ENCODE results near the gene ZDHHC11B.
"Not testable (repeated sequence)": the region's sequence is repeated elsewhere in the genome, so short reads cannot be mapped to it uniquely, and the experiment has no call there.

The ZDHHC11B gene

DNA sequence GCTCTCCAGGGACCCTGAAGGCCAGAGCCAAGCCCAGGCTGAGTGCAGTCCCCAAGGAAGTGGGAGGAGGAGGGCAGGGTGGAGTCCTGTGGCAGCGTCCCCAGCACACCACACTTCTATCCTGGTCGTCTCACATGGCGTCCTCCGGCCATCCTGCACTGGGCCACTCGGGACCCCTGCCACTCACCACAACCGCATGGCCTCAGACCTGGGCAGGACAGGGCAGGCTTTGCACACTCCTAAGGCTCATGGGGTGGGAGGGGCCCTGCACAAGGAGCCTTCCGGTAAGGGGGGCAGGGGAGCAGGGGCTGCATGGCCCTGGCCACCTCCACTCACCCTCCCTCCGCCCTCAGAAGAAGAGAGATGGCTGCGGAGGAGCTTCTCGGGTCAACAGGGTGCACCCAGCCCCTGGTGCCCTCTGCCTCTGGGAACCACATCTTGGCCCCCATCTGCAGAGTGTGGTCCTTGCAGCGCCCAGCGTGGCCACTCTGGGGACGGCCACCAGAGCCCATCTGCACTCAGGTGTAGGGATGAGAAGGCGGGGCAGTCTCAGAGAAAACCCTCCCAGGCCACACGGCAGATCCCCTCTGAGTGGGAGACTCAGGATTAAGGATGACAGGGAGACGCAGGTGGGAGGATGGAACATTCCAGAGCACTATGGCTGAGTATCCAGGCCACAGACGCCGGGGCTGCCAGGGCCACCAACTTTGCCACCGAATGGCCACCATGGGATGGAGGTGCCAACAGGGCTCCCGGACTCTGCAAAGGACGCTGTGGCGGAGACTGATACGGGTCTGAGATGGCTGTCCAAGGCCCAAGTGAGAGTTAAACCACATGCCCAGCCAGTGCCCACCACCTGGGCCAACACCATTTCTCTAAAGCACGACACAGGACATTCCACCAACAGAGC is 99.0 kb downstream of the ZDHHC11B start:
- DNase-seq (ENCODE audit: low read depth in 1 of 2, low spot score in 1 of 2) = no peak
- in situ Hi-C loops (cut with HindIII; ENCODE audit: low pct_unique_long_range_greater_than_20kb, low sequenced_read_pairs) = no loop called here
- TF ChIP-seq JUND (IDR thresholded peaks at IDR 0.05; ENCODE audit: low read depth) = no peak

- in situ Hi-C loops (cut with HindIII; ENCODE audit: low pct_unique_long_range_greater_than_20kb, low sequenced_read_pairs) = no loop called here
Observed at GRCh38 chr5:684751-685216, 99.7 kb downstream of the ZDHHC11B start.

GRCh38 chr5:683551-684481 is 100.7 kb downstream of the ZDHHC11B start:
- TF ChIP-seq JUND (IDR thresholded peaks at IDR 0.05; ENCODE audit: low read depth) = no peak
- in situ Hi-C loops (cut with HindIII; ENCODE audit: low pct_unique_long_range_greater_than_20kb, low sequenced_read_pairs) = no loop called here
- no peak for DNase-seq (ENCODE audit: low read depth in 1 of 2, low spot score in 1 of 2)

More at GRCh38 chr5:684751-685216, 99.7 kb downstream of the ZDHHC11B start:
- no peak for DNase-seq (ENCODE audit: low read depth in 1 of 2, low spot score in 1 of 2)
- TF ChIP-seq JUND (IDR thresholded peaks at IDR 0.05; ENCODE audit: low read depth) = no peak

DNA sequence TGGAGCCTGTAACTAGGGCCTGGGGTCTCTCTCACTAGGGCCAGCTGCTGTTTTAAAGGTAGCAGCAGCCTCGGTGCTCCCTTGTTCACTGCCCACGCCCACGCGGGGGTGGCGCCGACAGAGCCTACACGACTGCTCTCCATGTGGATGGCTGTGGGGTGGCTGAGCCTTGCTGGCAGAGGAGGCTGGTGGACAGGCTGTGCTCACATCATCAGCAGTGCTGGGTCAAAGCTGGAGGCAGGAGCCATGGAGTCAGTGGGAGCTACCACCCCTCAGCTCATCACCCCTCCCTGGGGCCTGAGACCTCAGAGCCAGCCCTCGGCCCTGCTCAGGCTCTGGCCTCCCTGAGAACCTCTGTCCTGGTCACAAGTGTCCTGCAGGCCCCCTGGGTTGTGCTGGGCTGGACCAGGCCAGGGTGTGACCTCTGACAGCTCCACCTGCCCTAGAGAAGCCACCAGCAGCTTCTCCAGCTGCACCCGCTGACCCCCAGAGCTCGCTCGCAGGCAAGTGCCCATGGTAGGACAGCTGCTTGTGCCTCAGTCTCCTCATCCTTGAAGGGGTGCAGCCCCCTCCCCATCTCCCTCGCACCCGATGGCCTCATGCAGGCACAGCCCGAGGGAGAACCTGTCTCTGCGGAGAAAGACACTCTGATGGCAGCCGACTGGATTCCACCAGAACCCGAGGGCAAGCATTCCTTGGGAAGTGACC is 101.7 kb downstream of the ZDHHC11B start:
- DNase-seq (ENCODE audit: low read depth in 1 of 2, low spot score in 1 of 2); in situ Hi-C loops (cut with HindIII; ENCODE audit: low pct_unique_long_range_greater_than_20kb, low sequenced_read_pairs): not testable (repeated sequence)

DNA sequence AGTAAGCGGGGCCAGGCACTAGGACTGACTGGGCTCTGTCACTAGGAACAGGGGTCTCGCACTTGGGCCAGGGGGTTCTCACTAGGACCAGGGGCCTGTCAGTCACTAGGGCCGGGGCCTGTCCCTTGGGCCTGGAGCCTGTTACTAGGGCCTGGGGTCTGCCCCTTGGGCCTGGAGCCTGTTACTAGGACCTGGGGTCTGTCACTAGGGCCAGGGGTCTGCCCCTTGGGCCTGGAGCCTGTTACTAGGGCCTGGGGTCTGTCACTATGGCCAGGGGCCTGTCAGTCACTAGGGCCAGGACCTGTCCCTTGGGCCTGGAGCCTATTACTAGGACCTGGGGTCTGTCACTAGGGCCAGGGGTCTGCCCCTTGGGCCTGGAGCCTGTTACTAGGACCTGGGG is 102.3 kb downstream of the ZDHHC11B start:
- in situ Hi-C loops (cut with HindIII; ENCODE audit: low pct_unique_long_range_greater_than_20kb, low sequenced_read_pairs) = not testable (repeated sequence)

DNA sequence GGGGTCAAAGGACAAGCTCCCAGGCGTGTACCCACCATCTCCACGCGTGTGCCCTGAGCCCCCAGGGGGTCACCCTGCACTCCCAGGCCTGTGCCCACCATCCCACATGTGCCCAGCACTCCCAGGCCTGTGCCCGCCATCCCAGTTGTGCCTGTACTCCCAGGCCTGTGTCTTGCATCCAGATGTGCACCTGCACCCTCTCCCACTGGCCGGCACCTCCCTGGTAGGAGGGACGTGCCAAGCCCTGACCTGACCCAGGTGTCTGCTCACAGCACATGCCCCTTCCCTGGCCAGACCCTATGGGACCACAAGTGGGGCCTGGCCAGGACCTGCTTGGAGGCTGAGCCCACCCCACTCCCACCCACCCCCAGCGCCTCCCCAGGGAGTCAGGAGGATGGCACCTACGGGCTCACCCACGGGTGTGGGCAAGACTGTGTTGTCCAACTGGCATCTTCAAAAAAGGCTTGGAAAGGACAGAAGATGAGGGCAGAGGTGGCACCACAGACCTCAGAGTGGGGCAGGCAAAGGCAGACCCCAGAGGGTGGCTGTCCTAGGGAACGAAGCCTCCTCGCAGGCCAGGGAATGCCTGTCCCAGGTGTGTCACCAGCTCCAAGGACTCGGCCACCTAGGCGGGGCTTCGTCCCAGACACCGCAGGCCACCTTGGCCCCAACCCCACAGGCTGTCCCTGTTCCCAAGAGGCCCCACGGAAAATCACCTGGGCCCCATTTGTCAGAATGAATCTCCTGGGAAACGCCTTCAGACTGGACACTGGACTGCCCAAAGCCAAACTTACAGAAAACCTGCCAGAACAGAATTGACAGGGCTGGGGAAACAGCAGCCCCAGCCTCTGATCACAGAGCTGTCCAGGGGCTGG is 103.0 kb downstream of the ZDHHC11B start:
- in situ Hi-C loops (cut with HindIII; ENCODE audit: low pct_unique_long_range_greater_than_20kb, low sequenced_read_pairs); DNase-seq (ENCODE audit: low read depth in 1 of 2, low spot score in 1 of 2): not testable (repeated sequence)

More for the DNA sequence above, 102.3 kb downstream of the ZDHHC11B start:
- not testable (repeated sequence) for DNase-seq (ENCODE audit: low read depth in 1 of 2, low spot score in 1 of 2)

- in situ Hi-C loops (cut with HindIII; ENCODE audit: low pct_unique_long_range_greater_than_20kb, low sequenced_read_pairs); DNase-seq (ENCODE audit: low read depth in 1 of 2, low spot score in 1 of 2): not testable (repeated sequence)
Observed at GRCh38 chr5:680836-681235, 103.7 kb downstream of the ZDHHC11B start.

GRCh38 chr5:680118-680795 is 104.3 kb downstream of the ZDHHC11B start:
- in situ Hi-C loops (cut with HindIII; ENCODE audit: low pct_unique_long_range_greater_than_20kb, low sequenced_read_pairs); DNase-seq (ENCODE audit: low read depth in 1 of 2, low spot score in 1 of 2): not testable (repeated sequence)

DNA sequence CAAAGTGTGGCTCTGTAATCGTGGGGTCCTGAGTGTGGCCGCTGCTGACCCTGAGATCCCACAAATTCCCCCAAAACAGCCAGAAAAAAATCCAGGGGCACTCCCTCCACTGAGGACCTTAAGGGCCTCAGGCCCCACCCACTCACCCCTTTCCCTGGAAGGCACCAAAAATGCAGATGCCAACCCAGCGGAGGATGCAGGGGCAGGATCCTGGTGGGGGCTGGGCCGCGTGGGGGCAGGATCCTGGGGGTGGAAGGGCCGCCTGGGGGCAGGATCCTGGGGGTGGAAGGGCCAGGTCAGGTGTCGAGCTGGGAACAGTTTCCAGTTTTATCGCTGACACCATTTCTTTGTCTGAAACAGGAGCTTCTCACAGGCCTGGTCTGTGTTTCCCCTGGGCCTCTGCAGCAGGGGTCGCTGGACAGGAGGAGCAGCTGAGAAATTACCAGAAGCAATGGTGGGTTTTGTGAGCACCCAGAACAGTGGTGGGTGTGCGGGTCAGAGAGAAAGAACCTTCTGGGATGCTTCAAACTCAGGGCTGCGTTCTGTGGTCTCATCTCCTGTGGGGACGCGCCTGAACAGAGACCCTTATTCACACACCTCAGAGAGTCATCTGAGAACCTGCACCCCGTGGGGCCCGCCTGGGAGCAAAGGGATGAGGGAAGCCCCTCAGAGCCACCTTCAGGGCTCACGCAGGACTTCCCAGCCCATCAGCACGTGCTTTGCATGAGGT is 105.2 kb downstream of the ZDHHC11B start:
- DNase-seq (ENCODE audit: low read depth in 1 of 2, low spot score in 1 of 2); in situ Hi-C loops (cut with HindIII; ENCODE audit: low pct_unique_long_range_greater_than_20kb, low sequenced_read_pairs): not testable (repeated sequence)

DNA sequence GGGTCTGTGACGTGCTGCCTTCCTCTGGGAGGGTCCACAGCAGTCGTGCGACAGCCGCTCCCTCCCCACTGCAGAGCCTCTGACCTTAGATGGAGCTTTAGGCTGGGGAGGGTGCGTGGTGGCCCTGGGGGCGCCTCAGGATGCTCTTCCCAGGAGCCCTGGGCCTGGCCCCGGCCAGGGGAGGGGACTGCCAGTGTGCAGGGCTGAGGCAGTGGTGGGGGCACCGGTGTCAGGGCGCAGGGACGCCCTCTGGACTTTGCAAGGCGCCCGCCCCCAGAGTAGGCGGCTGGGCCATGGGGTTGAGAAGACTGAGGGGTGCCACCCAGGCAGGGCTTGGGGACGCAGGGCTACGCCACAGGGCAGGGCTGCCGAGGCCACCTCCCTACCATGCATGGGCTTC is 106.0 kb downstream of the ZDHHC11B start:
- DNase-seq (ENCODE audit: low read depth in 1 of 2, low spot score in 1 of 2); in situ Hi-C loops (cut with HindIII; ENCODE audit: low pct_unique_long_range_greater_than_20kb, low sequenced_read_pairs): not testable (repeated sequence)

Data from T47D (cell line).